Keratinocyte (primary cell): ENCODE data around the gene TLCD3A. TPM values are rescaled to one million over a fixed set of nuclear protein-coding genes. Genes with fewer than 3 reads are reported as not detected.

Source experiments
- DNase-seq: peaks from one replicate; pipeline ENCODE4 v3.0.0-alpha.2; 2011; ENCODE audit warnings: low read depth, missing footprints, low spot score
- FAIRE-seq: peaks from 2 replicates; lab custom pipeline; 2011; peaks lifted over from hg19 to GRCh38; lab: Jason Lieb, UNC
- H2AFZ ChIP-seq: 2 replicates; pipeline ENCODE4 v1.6.0; 2012; ENCODE audit warnings: low read length, control low read depth, inconsistent platforms; ENCODE audit not compliant: control insufficient read depth
- H3K27ac ChIP-seq: 2 replicates; pipeline ENCODE4 v1.5.1; 2011; ENCODE audit warnings: low read length; ENCODE audit not compliant: control insufficient read depth, insufficient read depth
- H3K27me3 ChIP-seq: 3 replicates; pipeline ENCODE4 v1.6.0; 2011; ENCODE audit warnings: low read length; ENCODE audit not compliant: control insufficient read depth, insufficient read depth; ENCODE audit errors: extremely low read depth
- H3K36me3 ChIP-seq, 2 experiments: 2 replicates in 1 of 2; 3 replicates in 1 of 2; pipeline ENCODE4 v1.5.1; 2011; ENCODE audit warnings: low read length in 2 of 2, mild to moderate bottlenecking in 1 of 2; ENCODE audit not compliant: control insufficient read depth in 2 of 2, insufficient read depth in 2 of 2; ENCODE audit errors: extremely low read depth in 1 of 2
- H3K4me1 ChIP-seq: 3 replicates; pipeline ENCODE4 v1.5.1; 2011; ENCODE audit warnings: low read length; ENCODE audit not compliant: control insufficient read depth, insufficient read depth; ENCODE audit errors: extremely low read depth
- H3K4me2 ChIP-seq: 3 replicates; pipeline ENCODE4 v1.6.0; 2011; ENCODE audit warnings: low read depth, low read length; ENCODE audit not compliant: control insufficient read depth, insufficient read depth; ENCODE audit errors: extremely low read depth
- H3K4me3 ChIP-seq, 3 experiments: fragments of 200-600 bp in 1 of 3; sonication (generic) in 1 of 3; 2 replicates in 2 of 3; 3 replicates in 1 of 3; pipeline ENCODE4 v1.5.1; 2011 to 2016; ENCODE audit warnings: low read length in 3 of 3, mild to moderate bottlenecking in 3 of 3, control low read depth in 2 of 3, inconsistent platforms in 1 of 3, low read depth in 1 of 3, mixed read lengths in 1 of 3, mixed run types in 1 of 3, moderate library complexity in 1 of 3; ENCODE audit not compliant: control insufficient read depth in 2 of 3, insufficient read depth in 2 of 3; ENCODE audit errors: extremely low read depth in 1 of 3
- H3K79me2 ChIP-seq: 2 replicates; pipeline ENCODE4 v1.6.0; 2012; ENCODE audit warnings: low read length; ENCODE audit not compliant: control insufficient read depth, insufficient read depth
- H3K9ac ChIP-seq: 3 replicates; pipeline ENCODE4 v1.6.0; 2011; ENCODE audit warnings: low read length; ENCODE audit not compliant: control insufficient read depth, insufficient read depth; ENCODE audit errors: extremely low read depth
- H3K9me1 ChIP-seq: 3 replicates; pipeline ENCODE4 v1.6.0; 2011; ENCODE audit warnings: low read length; ENCODE audit not compliant: control insufficient read depth, insufficient read depth; ENCODE audit errors: extremely low read depth
- H3K9me3 ChIP-seq: 2 replicates; pipeline ENCODE4 v1.5.1; 2012; ENCODE audit warnings: low read depth, low read length; ENCODE audit not compliant: control insufficient read depth
- H4K20me1 ChIP-seq: 3 replicates; pipeline ENCODE4 v1.6.0; 2011; ENCODE audit warnings: low read length; ENCODE audit not compliant: control insufficient read depth, insufficient read depth; ENCODE audit errors: extremely low read depth
- CTCF ChIP-seq, 3 experiments: IDR thresholded peaks in 1 of 3; conservative IDR thresholded peaks in 1 of 3; optimal IDR thresholded peaks in 1 of 3; 2 replicates in 2 of 3; 3 replicates in 1 of 3; pipeline versions ENCODE3 to v1.5.1; 2011; ENCODE audit warnings: low read length in 3 of 3, mild to moderate bottlenecking in 3 of 3, moderate library complexity in 2 of 3, control low read depth in 1 of 3, inconsistent platforms in 1 of 3; ENCODE audit not compliant: insufficient read depth in 2 of 3; ENCODE audit errors: extremely low read depth in 1 of 3
- EZH2 ChIP-seq: IDR thresholded peaks from one replicate; pipeline ENCODE4 v1.6.1; 2012; ENCODE audit warnings: inconsistent platforms, mild to moderate bottlenecking, low read length, moderate library complexity
- dilution Hi-C: fragments of 300-500 bp; cut with MboI; formaldehyde crosslinking; loops from one replicate; pipeline ENCODE4 v1.7.0; 2020; ENCODE audit warnings: low sequenced_read_pairs; ENCODE audit not compliant: extremely low pct_ligation_motif_present
- polyA plus RNA-seq, 5 experiments: library from polyadenylated mRNA; depleted of rRNA in 3 of 5; stranded (reverse) in 3 of 5; stranded (forward) in 1 of 5; unstranded in 1 of 5; fragments of >200 nt; gene quantifications; 1 replicate in 1 of 5; 2 replicates in 3 of 5; 3 replicates in 1 of 5; pipeline versions ENCODE4 v1.2.1 to v1.2.3, GENCODE V29; 2011 to 2012; ENCODE audit warnings: missing spikeins in 2 of 5, low read depth in 1 of 5, low replicate concordance in 1 of 5

The TLCD3A gene
- polyA plus RNA-seq, 1 donor (not counting 4 experiments of a cell fraction or from before 2014, with no cell fraction given) = 34.1 TPM

GRCh38 chr17:703081-703875 is 29.1 kb upstream of the TLCD3A start:
- FAIRE-seq = no peak
- no peak overlapping the region for H2AFZ ChIP-seq

GRCh38 chr17:704111-704864 is 28.1 kb upstream of the TLCD3A start:
- Histone ChIP-seq H3K9ac (no peak overlapping the region), H4K20me1 (no peaks in the 10 kb centered on the region), H3K79me2 (peaks cover 62% of the 10 kb centered on the region), H3K9me1 (no peaks in the 10 kb centered on the region), H3K36me3 (peaks cover 10 to 27% of the 10 kb centered on the region in 2 experiments), H3K27ac (no peak overlapping the region), H3K27me3 (no peaks in the 10 kb centered on the region), H3K4me3 (no peak overlapping the region), H3K4me2 (no peak overlapping the region), H3K9me3 (no peaks in the 10 kb centered on the region), H3K4me1 (no peaks in the 10 kb centered on the region), H2AFZ (no peak overlapping the region)
- TF ChIP-seq CTCF (optimal IDR thresholded peaks at IDR 0.05 in 1 of 3, IDR thresholded peaks at IDR 0.05 in 1 of 3, conservative IDR thresholded peaks at IDR 0.05 in 1 of 3; ENCODE audit: extremely low read depth in 1 of 3, insufficient read depth in 2 of 3, low read length in 3 of 3) (no peak), EZH2 (no peak)
- FAIRE-seq (no peak), DNase-seq (no peak)
- dilution Hi-C loops = no loop called here

More at GRCh38 chr17:703081-703875, 29.1 kb upstream of the TLCD3A start:
- Histone ChIP-seq H3K4me3 (no peak overlapping the region), H3K9ac (no peak overlapping the region), H3K79me2 (peaks cover 55% of the 10 kb centered on the region), H3K36me3 (peaks cover 8 to 23% of the 10 kb centered on the region in 2 experiments), H3K27me3 (no peaks in the 10 kb centered on the region), H3K9me1 (no peaks in the 10 kb centered on the region), H3K27ac (no peak overlapping the region), H3K9me3 (no peaks in the 10 kb centered on the region), H3K4me2 (no peak overlapping the region), H4K20me1 (no peaks in the 10 kb centered on the region), H3K4me1 (no peaks in the 10 kb centered on the region)
- DNase-seq = no peak
- dilution Hi-C loops = no loop called here
- no peak for TF ChIP-seq CTCF (optimal IDR thresholded peaks at IDR 0.05 in 1 of 3, IDR thresholded peaks at IDR 0.05 in 1 of 3, conservative IDR thresholded peaks at IDR 0.05 in 1 of 3; ENCODE audit: extremely low read depth in 1 of 3, insufficient read depth in 2 of 3, low read length in 3 of 3)
- no peak for TF ChIP-seq EZH2
